ENCODE measurements around the gene CELF2.

- TF ChIP-seq CTCF (IDR thresholded peaks at IDR 0.05) (no peak), POLR2A (IDR thresholded peaks at IDR 0.05) (no peak)
Observed at GRCh38 chr10:11355592-11355991, 337.9 kb downstream of the CELF2 start.

All from body of pancreas (tissue), 4 donors.